ENCODE data around the gene IFI27L1.

IFI27L1 gene

GRCh38 chr14:94113490-94113889, 32.4 kb downstream of the IFI27L1 start:
- in situ Hi-C loops (cut with MboI; ENCODE audit: low sequenced_read_pairs) = no loop called here

DNA sequence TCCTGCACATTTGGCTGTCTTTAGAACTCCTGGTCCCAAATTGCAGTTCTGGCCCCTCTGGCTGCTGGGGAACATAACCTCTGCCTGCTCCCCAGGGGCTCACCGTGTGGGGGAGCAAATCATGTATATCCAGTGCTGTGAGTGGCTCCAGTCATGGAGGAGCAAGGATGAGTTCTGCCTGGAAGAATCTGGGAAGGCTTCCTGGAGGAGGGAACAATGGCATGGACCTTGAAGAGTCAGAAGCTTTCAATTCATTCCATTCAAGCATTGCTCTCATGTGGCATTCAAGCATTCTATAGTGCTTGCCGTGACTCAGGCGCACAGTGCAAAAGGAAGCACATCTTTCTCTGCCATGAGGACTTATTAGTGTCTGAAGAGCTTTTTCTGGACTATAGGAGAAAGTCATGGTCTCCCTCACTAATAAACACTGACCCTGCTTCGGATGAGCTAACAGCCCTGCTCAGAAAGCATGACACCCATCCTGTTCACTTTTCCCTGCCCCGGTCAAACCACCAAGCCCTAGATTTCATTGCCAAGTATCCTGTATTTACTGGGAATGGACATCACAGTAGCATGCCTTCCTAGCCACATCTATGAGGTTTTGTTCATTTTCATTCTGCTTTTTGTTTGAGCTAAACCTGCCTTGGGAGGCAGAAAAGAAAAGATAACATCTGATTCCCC, 32.9 kb downstream of the IFI27L1 start:
- in situ Hi-C loops (cut with MboI; ENCODE audit: low sequenced_read_pairs) = no loop called here

- in situ Hi-C loops (cut with MboI; ENCODE audit: low sequenced_read_pairs) = no loop called here
Observed at GRCh38 chr14:94114589-94115057, 33.5 kb downstream of the IFI27L1 start.

GRCh38 chr14:94115058-94115591, 34.0 kb downstream of the IFI27L1 start:
- in situ Hi-C loops (cut with MboI; ENCODE audit: low sequenced_read_pairs) = no loop called here

- in situ Hi-C loops (cut with MboI; ENCODE audit: low sequenced_read_pairs) = no loop called here
Observed at GRCh38 chr14:94115631-94116030, 34.5 kb downstream of the IFI27L1 start.

DNA sequence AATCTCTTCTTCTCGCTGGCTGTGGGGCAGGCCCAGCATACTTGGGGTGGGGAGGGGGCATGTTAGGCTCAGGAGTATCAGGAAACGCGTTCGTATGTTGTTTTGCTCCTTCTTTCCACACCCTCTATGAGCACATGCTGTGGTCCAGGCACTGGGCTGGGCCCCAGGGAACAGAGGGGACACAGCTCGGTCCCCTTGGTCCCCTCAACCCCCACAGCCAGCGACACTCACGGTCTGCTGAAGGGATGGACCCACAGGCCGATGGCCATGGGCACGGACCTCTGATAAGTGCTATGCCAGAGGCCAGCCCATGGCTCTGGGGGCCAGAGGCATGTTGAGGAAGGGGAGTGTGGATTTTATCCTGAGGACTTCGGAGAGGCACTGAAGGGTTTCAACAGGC, 35.6 kb downstream of the IFI27L1 start:
- in situ Hi-C loops (cut with MboI; ENCODE audit: low sequenced_read_pairs) = no loop called here

DNA sequence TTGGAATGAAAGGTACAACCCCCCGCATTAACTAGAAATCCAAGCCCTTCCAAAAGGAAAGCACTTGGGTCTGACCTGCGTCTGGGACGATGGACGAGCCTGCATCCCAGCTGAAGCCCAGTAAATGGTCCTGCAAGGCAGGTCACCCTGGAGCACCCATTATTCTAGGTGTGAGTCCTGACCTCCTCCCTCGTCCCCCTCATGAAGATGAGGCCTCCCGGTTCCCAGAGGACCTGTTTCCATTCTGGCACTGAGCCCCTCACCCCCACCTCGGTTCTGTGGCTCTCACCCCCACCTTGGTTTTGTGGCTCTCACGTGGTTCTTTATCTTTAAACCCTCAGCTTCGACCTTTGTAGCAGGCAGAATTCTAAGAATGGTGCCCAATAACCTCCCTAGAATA, 36.7 kb downstream of the IFI27L1 start:
- in situ Hi-C loops (cut with MboI; ENCODE audit: low sequenced_read_pairs) = no loop called here

GRCh38 chr14:94119071-94119470, 38.0 kb downstream of the IFI27L1 start:
- in situ Hi-C loops (cut with MboI; ENCODE audit: low sequenced_read_pairs) = no loop called here

GRCh38 chr14:94120667-94121340, 39.7 kb downstream of the IFI27L1 start:
- in situ Hi-C loops (cut with MboI; ENCODE audit: low sequenced_read_pairs) = no loop called here

- in situ Hi-C loops (cut with MboI; ENCODE audit: low sequenced_read_pairs) = no loop called here
Observed at GRCh38 chr14:94121485-94121884, 40.4 kb downstream of the IFI27L1 start.

GRCh38 chr14:94122438-94122837, 41.3 kb downstream of the IFI27L1 start:
- in situ Hi-C loops (cut with MboI; ENCODE audit: low sequenced_read_pairs) = no loop called here

- in situ Hi-C loops (cut with MboI; ENCODE audit: low sequenced_read_pairs) = no loop called here
Observed at GRCh38 chr14:94123296-94123695, 42.2 kb downstream of the IFI27L1 start.

GRCh38 chr14:94123868-94124267, 42.8 kb downstream of the IFI27L1 start:
- in situ Hi-C loops (cut with MboI; ENCODE audit: low sequenced_read_pairs) = no loop called here

DNA sequence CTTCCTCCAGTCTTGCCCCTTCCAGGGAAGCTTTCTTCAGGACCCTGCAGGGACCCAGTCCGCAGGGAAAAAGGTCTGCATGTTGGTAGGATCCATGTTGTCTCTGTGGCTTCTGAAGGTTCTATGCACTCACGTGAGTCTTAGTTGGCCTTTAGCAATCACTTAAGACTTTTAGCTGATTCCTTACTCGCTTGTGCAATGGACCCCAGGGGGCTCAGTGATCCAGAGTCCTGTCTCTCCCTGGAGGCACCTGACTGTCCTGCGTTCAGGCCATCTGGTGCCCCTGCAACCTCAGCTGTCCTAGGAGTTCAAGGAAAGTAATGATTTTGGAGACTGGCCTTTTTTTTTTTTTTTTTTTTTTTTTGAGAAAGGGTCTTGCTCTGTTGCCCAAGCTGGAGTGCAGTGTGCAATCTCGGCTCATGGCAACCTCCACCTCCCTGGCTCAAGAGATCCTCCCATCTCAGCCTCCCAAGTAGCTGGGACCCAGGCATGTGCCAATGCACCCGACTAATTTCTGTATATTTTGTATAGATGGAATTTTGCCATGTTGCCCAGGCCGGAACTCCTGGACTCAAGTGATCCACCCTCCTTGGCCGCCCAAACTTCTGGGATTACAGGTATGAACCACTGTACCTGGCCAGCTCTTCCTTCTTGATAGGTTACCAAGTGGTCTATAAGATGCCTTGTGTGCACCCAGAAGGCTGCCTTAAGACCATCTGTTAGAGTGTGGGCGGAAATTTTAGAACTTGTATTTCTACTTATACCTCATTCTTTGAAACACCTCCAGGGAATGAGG, 43.7 kb downstream of the IFI27L1 start:
- in situ Hi-C loops (cut with MboI; ENCODE audit: low sequenced_read_pairs) = no loop called here

- in situ Hi-C loops (cut with MboI; ENCODE audit: low sequenced_read_pairs) = no loop called here
Observed at GRCh38 chr14:94125659-94126418, 44.7 kb downstream of the IFI27L1 start.

DNA sequence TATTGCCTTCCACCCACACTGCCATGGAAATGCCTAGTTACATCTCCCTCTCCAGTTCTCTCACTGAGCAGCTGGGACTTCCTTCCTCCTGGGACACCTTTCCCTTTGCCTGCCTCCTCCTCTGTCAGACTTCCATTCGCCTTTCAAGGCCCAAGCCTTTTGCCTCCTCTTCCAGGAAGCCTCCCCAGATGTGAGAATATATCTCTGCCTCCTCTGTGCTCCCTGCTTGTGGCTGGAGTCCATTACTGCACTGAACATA, 45.2 kb downstream of the IFI27L1 start:
- in situ Hi-C loops (cut with MboI; ENCODE audit: low sequenced_read_pairs) = no loop called here

- in situ Hi-C loops (cut with MboI; ENCODE audit: low sequenced_read_pairs) = no loop called here
Observed at GRCh38 chr14:94126800-94127199, 45.7 kb downstream of the IFI27L1 start.

DNA sequence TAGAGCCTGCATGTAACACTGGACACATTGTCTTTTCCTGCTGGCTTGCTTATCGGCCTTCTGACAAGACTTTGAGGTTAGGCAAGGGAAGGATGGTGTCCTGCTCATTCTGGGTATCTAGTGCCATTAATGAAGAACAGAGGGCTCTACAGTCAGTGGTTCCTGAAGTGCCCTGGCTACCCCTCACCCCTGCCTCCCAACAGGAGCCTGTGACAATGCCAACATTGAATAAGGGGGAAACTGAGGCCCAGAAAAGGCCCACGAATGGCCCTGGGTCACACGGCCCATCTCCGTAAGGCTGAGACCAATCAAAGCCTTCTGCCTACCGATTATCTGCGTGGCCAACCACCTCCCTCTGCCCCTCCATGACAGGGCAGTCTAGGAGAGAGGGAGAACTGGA, 46.2 kb downstream of the IFI27L1 start:
- in situ Hi-C loops (cut with MboI; ENCODE audit: low sequenced_read_pairs) = no loop called here

DNA sequence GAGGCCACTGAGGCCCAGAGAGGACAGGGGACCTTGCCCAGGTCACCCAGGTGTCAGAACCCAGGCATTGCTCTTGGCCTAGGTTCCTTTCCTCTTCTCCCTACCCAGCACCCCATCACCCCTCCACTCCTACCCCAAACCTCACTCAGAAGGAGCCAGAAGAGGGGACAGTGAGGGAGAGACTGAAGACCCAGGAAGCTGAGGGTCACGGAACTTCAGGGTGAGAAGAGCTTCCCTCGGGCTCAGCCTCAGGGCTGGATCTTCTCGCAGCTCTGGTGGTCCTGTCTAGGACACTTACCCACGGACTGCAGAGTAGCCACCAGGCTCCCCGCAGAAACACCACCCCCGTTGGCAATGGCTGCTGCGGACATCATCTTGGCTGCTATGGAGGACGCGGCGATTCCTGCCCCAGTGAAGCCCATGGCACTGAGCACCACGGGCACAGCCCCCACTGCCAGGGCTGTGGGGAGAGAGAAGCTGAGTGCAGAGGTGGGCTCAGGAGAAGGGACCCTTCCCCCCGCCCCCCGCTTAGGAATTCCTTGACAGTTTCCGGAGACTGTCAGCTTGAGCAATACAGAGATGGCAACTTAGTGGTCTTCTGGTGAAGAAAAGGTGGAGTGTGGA, 47.2 kb downstream of the IFI27L1 start:
- in situ Hi-C loops (cut with MboI; ENCODE audit: low sequenced_read_pairs) = no loop called here

- in situ Hi-C loops (cut with MboI; ENCODE audit: low sequenced_read_pairs) = no loop called here
Observed at GRCh38 chr14:94129111-94129757, 48.1 kb downstream of the IFI27L1 start, which contains the start of gene IFI27L2. TSS of gene IFI27L2 (minus strand) at chr14:94129604. CDS start at chr14:94129564, 40 bp downstream.
